SK-MEL-5 (cell line): ENCODE results near the gene FXYD5. TPM values are rescaled to one million over a fixed set of nuclear protein-coding genes. Genes with fewer than 3 reads are reported as not detected.
A peak's percentile ranks its signal among the peaks of the same experiment; 100 is the strongest.

Experiments
- DNase-seq: peaks from one replicate; pipeline ENCODE4 v3.0.0-alpha.2; 2016; ENCODE audit warnings: low read depth, low spot score
- in situ Hi-C: cut with HindIII; loops from 2 replicates; pipeline ENCODE4 v1.10.0; 2016; ENCODE audit warnings: low sequenced_read_pairs, high pct_unique_total_duplicates, low pct_unique_long_range_greater_than_20kb
- polyA plus RNA-seq, 2 experiments: library from polyadenylated mRNA; depleted of rRNA; stranded (reverse); fragments of >200 nt; gene quantifications; 2 replicates each; pipeline ENCODE4 v1.2.3, GENCODE V29; 2015
- total RNA-seq: library from RNA; depleted of rRNA; stranded (reverse); fragments of >200 nt; shearing (Covaris generic); gene quantifications from 2 replicates; pipeline ENCODE4 v1.2.3, GENCODE V29; 2014; rRNA removed

FXYD5 gene
- 71.3 and 79.3 TPM in 2 replicates for total RNA-seq
- polyA plus RNA-seq (2015; cell fraction: cytosol; rRNA removed) = 139 and 147 TPM in 2 replicates
- polyA plus RNA-seq (2015; cell fraction: nucleus; rRNA removed) = 14.3 and 18.9 TPM in 2 replicates

GRCh38 chr19:35154525-35155406 is at the start of gene FXYD5:
Gene FXYD5 (plus strand): TSS chr19:35154735. CDS start chr19:35155551, 816 bp downstream.
- peak; percentile 45 for DNase-seq
- in situ Hi-C loops = no loop called here

- in situ Hi-C loops = no loop called here
- no peak for DNase-seq
Measured at GRCh38 chr19:35105047-35105410, 49.5 kb upstream of the FXYD5 start.

GRCh38 chr19:35105411-35106290 is 48.9 kb upstream of the FXYD5 start:
- in situ Hi-C loops = no loop called here
- no peak for DNase-seq

- in situ Hi-C loops = no loop called here
- no peak for DNase-seq
Measured at GRCh38 chr19:35106291-35106583, 48.3 kb upstream of the FXYD5 start.

GRCh38 chr19:35106898-35107541 is 47.5 kb upstream of the FXYD5 start:
- DNase-seq = no peak
- in situ Hi-C loops = no loop called here

- in situ Hi-C loops = no loop called here
- peak; percentile 99 for DNase-seq
Measured at GRCh38 chr19:35107545-35107944, 47.0 kb upstream of the FXYD5 start.

GRCh38 chr19:35108730-35109129 is 45.8 kb upstream of the FXYD5 start:
- in situ Hi-C loops = no loop called here

GRCh38 chr19:35109395-35110112 is 45.0 kb upstream of the FXYD5 start:
- in situ Hi-C loops = no loop called here
- no peak for DNase-seq

More at GRCh38 chr19:35108730-35109129, 45.8 kb upstream of the FXYD5 start:
- DNase-seq = no peak

- no peak for DNase-seq
- in situ Hi-C loops = no loop called here
Measured at GRCh38 chr19:35110974-35111373, 43.6 kb upstream of the FXYD5 start.

- no peak for DNase-seq
- in situ Hi-C loops = no loop called here
Measured at GRCh38 chr19:35112995-35113688, 41.4 kb upstream of the FXYD5 start.

GRCh38 chr19:35114353-35115176 is 40.0 kb upstream of the FXYD5 start:
- peak; percentile 80 for DNase-seq

GRCh38 chr19:35115177-35115951 is 39.2 kb upstream of the FXYD5 start, which contains the start of gene FXYD3:
Gene FXYD3 (plus strand): TSS chr19:35115823. CDS start chr19:35119377, 3,554 bp downstream.
- in situ Hi-C loops = no loop called here
- DNase-seq = no peak

More at GRCh38 chr19:35114353-35115176, 40.0 kb upstream of the FXYD5 start:
- in situ Hi-C loops = no loop called here

- in situ Hi-C loops = no loop called here
- no peak for DNase-seq
Measured at GRCh38 chr19:35116072-35116801, 38.3 kb upstream of the FXYD5 start.

- in situ Hi-C loops = no loop called here
Measured at GRCh38 chr19:35117116-35117515, 37.4 kb upstream of the FXYD5 start.

GRCh38 chr19:35117799-35118198 is 36.7 kb upstream of the FXYD5 start:
- in situ Hi-C loops = no loop called here
- DNase-seq = no peak

More at GRCh38 chr19:35117116-35117515, 37.4 kb upstream of the FXYD5 start:
- DNase-seq = no peak
